Cerebellar cortex (tissue), 1 donor: ENCODE results near the gene FAM89B.

Experiments
- DNase-seq: peaks from one replicate; pipeline ENCODE4 v3.0.0-alpha.2; 2015; ENCODE audit warnings: low spot score

FAM89B gene

DNA sequence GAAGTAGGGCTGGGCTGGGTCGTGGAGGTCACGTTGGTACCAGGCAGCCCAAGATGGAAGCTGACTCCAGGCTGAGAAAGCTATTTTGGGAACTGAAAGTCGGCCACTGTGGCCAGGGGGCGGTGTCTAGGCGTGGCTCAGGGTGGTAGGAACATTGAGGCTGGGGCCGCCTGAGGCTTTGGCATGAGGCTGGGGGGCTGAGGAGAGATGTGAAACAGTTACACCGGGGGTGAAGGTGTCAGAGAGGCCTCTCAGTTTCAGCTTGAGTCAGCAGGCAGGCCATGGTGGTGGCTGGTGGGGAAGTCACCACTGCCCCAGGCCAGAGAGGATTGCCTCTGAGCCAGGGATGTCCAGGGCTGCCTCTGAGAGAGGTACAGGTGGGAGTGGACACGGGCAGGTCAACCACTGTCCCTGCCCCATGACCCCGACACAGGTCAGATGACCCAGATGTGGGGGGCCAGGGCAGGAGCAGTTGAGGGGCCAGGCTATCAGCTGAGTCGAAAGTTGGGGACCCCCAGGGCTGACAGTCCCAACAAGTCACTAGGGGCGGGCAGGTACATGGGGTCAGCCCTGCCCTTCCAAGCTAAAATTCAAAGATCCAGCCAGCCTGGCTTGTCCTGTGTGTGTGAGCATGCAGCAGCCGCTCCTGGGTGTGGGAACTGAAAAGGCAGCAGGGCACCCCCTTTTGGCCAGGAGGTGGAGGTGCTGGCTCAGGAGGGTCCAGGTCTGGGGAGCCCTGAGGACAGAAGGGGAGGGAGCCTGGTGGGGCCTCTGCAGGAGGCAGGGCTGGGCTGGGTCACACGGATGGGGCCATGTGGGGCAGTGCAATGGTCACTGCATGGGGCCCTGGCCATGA is 16.1 kb downstream of the FAM89B start:
- DNase-seq = peak; percentile 72

DNA sequence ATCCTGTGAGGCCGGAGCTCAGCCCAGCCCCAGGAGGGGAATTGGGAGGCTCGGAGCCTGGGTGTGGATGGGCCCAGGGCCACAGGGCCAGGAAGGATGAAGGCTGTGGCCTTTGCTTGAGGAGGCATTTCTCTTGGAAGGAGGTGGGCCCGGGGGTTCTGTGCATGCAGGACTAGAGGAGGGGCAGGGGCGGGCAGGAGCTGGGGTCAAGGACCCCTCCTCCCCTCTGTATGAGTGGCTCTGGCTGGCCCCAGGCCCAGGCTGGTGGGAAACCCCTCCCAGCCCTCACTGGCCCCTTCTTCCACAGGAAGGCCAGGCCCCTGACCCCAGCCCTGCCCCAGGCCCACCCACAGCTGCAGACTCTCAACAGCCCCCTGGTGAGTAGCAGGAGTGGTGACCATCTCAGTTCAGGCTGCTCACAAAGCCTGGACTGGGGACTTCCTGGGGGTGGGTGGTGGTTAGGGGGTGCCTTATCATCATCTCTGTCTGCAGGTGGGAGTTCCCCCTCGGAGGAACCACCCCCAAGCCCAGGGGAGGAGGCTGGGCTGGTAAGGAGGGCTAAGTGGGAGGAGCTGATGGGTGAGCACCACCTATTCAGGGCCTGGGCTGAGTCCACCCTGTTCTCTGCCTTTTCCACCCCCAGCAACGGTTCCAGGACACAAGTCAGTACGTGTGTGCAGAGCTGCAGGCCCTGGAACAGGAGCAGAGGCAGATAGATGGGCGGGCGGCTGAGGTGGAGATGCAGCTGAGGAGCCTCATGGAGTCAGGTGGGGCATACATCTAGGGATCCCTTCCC is 17.3 kb downstream of the FAM89B start:
- no peak for DNase-seq

DNA sequence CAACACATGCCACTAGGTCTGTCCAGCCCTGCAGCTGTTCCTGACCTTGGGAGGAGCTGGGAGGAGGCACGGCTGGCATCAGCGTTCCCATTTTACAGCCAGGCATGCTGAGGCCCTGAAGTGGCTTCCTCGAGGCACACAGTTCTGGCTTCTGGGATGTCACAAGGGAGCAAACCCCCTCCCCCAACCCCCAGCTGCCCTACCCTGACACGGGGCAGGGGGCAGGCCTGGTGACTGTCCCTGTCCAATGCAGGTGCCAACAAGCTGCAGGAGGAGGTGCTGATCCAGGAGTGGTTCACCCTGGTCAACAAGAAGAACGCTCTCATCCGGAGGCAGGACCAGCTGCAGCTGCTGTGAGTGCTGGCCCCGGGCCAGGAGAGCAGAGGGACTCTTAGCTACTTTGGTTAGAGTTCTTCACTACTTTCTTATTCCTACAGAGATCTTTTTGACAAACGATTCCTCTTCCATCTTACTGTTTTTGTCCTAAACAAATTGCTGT is 18.0 kb downstream of the FAM89B start:
- no peak for DNase-seq

DNA sequence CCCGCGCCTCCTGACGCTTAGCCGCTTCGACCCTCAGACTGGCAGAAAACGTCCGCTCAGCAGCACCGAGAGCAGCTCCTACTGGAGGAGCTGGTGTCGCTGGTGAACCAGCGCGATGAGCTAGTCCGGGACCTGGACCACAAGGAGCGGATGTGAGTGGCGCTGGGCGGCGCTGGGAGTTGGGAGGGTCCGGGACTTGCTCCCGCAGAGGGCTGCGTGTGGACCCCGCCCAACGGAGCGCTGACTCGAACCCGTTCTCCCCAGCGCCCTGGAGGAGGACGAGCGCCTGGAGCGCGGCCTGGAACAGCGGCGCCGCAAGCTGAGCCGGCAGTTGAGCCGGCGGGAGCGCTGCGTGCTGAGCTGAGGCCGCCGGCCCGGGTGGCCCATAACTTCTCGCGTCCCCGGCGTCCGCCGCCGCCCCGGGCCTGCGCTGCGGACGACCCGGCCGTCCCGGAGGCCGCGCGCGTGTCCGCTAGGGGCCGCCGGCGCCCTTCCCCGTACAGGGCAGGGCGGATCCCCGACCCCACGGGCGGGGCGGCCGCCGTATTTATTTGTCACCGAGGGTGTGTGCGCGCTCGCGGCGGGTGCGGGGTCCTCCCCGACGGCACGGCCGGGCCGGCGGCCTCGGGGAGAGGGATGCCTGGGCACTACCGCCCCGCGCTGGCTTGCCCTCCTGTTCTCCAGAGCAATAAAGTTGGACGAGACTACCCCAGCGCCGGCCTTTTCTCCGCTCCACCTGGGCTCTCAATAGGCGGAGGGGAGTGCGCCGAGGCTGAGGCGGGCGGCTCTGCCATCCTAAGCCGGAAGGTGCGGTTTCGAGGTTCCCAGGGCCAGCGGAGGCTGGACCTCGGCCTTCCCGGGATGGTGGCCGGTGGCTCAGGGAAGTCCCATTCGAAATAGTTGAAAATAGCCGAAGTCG is 19.9 kb downstream of the FAM89B start:
- no peak for DNase-seq

DNA sequence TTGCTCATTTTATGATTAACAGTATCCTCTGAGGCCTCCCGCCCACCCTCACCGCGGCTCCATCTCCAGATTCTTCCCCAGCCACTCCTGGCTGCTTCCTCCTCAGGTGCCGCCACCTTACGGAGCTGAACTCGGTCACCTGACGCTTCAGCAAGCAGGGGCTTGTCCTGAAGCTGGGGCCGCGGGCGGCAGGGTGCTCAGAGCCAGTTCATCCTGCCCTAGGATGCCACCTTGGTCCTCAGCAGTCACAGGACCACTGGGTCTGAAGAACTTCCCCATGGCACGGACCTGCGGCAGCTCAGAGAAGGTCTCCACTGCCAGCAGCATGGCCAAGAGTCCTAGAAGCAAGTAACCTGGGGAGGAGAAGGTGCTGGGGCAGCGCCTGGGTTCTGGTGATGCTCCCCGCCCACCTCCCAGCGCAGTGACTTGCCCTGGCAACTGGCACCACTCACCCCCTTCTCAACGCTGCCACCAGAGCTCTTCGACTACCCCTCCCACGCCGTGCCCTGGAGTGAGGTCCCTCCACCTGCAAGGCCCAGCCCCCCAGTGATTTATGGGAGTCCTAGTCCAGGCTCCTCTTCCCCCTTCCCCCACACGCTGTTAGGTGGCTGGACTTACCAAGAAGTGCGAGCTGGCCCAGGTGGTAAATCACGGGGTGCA is 20.6 kb downstream of the FAM89B start:
- DNase-seq = no peak

DNA sequence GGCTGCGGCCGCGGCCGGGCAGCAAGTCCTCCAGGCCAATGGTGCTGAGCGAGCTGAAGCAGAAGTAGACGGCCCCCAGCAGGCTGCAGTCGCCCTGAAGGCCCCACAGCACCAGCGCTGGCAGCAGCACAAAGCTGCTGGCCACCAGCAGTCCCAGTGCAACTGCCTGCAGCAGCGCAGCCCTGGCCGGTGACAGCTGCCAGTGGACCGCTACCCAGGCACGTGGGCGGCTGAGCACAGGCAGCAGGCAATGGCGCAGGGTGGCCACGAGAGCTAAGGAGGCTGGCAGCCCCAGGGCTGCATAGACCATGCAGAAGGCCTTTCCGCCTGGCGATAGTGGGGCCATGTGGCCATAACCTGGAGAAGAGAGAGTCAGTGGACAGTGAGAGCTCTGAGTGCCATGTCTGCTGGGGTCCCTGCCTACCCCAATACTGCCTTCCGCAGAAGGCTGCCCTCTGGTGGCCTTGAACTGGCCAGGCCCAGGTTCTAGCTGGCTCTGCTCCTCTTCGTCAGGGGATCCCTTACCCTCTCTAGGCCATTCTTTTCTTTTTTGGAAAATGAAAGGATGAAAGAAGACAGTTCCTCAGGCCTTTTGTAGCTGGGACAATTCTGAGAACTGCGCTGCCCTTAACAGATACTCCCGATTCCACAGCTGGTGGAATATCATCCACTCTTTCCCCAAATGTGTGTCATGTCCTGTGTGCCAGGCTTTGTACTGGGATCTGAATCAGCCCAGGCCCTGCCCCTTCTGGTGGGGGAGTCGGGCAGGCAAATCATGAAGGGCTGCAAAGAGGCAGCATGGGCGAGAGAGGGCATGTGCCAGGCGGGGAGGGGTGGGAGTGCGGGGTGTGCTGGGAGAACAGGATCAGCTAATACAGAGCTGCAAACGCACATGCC is 21.4 kb downstream of the FAM89B start:
- DNase-seq = peak; percentile 63

DNA sequence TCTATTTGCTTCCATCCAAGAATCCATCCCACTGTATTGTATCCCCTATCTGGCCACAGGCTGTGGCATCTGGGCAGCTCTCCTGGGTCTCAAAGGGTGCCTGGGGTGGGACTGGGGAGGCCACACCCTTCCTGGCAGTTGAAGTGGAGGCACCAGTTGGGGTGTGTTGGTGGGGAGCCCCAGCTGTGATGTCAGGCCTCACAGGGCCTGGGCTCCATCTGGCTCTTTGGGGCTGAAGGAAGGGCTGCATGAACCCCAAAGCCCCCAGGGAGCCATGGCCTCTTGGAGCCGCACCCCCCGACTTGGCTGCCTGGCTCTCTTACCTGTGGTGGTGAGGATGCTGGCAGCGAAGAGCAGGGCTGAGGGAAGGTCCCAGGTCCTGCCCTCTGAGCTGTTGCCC is 22.8 kb downstream of the FAM89B start:
- no peak for DNase-seq

DNA sequence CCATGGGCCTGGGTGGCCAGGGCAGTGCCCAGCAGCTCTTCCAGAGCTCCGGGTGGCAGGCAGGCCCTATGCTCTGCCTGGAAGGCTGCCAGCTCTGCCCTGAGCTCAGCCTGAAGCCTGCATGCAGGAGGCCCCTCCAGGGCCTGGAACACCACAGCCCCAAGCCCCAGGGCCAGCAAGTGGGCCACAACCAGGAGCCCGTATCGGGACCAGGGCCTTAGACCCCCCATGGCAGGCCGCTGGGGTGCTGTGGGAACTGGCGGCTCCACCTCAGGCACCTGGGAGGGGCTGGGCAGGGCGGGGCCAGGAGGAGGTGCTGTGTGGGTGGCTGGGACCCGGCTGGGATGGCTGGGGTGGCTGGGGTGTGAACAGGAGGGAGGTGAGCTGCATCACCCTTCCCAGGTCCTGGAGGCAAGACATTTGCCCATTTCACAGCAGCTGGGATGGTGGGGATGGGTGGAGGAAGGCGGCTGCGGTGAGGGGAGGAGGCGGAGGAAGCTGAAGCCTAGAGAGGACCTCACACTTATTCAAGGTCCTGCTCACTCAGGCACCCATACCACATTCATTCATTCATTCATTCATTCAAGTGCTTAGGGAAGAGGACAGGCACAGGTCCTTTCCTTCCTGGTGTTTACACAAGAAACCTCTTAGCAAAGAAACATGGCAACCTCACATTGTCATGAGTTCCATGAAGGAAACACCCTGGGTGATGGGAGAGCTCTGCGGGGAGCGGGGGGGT is 23.4 kb downstream of the FAM89B start, which contains the start of gene KCNK7:
KCNK7 (minus strand) TSS at position 258 of the 739 bp plus-strand sequence; CDS start at position 230, 28 bp downstream.
- no peak for DNase-seq

DNA sequence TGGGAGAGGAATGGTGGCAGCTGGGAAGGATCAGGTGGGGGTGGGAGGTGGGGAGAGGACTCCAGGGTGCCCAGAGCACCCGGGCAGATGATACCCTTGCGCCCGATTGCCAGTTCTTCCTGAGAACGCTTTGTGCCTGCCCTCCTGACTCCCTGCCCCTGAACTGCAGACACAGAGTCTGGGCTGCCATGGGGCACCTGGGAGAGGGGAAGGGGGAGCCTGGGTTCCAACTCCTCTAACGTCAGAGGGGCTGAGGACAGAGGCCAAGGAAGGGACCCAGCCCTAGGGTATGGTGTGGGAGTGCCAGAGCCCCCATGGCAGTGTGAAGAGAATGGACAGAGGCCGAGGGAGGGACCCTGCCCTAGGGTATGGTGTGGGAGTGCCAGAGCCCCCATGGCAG is 24.2 kb downstream of the FAM89B start:
- DNase-seq = no peak

DNA sequence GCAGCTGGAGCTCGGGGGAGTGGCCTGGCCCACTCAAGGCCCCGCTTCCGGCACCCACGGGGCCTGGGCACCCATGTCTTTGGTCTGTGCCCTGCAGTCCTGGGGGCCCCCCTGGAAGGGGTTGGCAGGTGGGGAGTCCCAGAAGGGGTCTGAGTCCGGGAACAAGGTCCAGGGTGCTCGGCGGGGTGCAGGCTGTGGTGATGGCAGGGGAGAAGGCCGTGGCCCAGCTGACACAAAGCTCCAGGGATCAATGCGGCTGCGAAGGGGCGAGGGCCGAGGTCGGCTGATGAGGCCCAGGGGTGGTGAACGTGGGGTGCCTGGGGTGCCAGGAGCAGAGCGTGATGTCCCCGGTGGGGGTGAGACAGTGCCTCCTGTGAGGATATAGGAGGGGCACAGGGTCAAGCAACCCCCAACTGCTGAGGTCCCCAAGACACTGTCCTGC is 25.9 kb downstream of the FAM89B start:
- no peak for DNase-seq

DNA sequence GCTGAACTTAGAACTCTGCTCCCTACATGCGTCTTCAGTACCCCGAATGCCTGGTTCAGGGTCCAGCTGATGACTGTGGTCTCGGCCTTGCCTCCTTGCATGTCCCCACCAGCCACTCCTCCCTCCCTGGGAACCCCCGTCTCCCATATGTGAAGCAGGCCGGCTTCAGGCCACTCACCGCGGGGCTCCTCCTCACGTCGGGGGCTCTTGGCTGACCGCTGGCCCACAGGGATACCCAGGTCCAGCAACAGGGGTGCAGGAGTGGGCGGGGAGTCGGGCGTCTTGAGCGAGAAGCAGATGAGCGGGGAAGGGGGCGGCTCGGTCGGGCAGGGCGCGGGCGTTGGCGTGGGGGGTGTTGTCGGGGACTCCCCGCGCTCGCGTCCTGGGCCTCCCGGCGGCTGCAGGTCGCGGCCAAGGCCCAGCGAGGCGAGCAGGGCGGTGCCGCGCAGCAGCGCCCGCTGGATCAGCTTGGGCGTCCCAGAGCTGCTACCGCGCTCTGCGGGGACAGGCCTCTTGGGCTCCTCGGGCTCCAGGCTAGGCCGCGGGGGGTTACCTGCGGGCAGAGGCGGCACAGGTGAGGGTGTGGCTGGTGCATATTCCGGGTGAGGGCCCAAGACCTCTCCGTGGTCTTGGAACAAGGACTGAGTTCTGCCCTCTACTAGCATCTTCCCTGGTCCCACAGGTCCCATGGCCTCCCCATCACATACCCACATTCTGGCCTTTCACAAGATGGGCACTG is 27.0 kb downstream of the FAM89B start:
- no peak for DNase-seq

DNA sequence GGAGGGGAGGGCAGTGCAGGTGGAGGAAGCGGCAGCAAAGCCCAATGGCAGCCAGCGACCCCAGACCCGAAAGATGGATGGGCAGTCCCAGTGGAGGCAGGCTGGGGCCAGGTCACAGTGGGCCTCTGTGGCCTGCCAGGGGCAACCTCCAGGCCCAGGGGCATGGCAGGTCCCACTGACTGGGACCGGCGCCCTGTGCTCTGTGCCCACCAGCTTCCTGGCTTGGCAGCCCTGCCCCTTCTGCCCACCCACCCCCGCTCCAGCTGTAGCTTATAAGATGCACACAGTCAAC is 27.6 kb downstream of the FAM89B start:
- no peak for DNase-seq

DNA sequence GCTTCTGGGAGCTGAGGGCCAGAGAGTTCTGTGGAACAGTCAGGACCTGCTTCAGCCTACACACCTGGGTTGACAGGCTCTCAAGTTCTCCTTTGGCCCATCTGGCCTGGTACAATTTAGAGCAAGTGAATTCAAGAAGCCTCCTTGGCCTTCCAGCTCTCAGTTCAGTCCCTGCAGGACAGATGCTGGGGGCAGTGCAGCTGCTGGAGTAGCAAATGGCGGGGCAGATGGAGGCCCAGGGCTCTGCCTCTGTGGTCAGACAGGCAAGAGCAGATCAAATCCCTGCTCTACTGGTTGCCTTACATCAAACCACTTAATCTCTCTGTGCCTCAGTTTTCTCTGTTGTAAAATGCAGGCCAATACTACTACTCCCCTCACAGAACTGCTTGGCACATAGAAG is 31.9 kb downstream of the FAM89B start:
- no peak for DNase-seq

DNA sequence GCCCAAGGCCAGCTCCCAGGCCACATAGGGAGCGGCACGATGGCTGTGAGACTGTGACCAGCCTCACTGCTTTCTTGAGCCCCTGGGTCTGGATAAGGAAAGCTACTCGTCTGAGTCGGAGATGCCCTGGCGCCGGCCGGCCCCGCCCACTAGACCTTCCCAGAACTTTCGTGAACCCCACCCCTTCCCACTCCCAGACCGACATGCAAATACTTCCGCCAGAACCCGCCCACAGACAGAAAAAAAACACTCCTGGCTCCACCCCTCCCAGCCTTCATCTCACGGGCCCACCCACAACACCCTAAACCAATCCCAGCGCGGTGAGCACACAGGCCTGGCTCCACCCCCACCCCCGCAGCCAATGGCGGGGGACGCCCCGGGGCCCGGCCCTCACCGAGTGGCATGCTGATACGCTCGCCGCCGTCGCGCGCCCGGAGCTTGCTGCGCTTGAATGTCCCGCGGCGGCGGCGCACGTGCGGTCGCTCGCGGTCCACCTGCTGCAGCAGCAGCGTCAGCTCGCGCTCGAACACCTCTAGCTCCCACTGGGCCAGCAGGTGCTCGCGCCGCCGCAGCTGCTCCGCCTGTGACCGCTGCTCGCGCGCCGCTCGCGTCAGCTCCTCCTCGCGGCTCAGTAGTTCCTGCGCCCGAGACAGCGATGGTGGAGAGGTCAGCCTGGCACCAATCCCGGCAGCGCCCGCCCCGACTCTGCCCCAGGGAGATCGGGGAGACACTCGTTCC is 34.7 kb downstream of the FAM89B start:
- DNase-seq = peak; percentile 95

DNA sequence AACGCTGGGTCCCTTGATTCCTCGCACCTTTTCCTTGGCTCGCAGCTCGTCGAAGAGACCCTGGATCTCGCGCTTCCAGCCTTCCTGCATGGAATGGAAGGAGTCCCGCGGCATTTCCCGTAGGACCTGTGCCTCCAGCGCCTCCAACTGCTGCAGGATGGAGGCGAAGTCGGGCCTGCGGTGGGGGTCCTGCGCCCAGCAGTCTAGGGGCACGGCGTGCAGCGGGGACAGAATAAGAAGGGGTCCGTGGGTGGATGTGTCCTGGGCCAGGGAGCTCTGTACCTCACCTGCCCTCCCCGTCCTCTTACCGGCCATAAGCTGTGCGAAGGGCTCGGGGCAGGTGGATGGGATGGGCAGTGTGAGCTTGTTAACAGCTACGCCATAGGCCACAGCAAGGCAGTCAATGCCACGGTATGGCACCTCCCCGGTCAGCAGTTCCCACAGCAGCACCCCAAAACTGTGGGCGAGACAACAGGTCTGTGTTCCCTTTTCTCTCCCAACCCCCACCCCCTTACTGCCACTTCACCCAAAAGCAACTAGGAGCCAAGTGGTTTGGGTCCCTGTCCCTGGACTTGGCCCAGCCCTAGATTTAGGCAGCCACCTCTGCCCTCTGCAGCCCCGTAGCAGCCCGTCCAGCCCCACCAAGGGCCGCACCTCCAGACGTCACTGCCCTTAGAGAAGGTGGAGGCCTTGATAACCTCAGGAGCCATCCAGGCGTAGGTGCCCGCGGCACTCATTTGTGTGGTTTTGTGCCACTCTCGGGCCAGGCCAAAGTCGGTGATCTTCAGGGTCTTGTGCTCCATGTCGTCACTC is 35.5 kb downstream of the FAM89B start:
- DNase-seq = no peak

DNA sequence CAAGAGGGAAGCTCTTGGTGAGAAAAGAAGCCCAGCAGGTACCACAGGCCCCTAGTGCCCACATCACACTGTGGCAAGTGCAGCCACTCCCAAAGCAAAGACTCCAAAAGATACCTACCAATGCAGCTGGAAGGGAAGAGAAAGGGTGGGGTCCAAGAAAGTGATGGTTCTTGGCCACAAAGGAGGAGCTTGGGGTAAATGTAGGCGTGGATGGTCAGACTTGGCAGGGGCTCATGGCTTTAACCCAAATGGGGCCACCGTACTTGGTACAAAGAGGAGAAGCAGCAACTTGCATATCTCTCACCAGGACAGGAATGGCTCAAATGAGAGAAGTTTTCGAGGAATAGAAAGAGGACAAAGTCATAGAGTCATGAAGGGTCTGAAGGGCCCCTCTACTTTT is 36.9 kb downstream of the FAM89B start:
- no peak for DNase-seq

DNA sequence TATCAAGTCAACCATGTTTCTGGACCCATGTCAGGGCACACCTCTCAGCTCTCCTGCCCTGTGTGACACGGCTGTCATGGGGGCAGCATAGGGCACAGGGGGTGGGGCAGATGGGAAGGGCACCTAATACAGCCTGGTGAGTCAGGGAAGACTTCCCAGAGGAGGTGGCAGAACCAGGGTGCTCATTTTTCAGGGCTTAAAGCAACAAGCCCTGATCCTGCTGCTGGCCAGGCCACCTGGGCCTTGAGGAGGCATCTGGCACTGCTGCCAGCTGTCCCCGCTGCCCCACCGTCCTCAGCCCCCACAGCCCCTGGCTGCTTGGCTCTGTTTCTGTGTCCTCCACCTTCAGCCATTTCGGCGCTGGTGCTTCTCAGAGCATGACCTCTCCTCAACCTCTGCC is 37.3 kb downstream of the FAM89B start:
- DNase-seq = no peak
